H1 (cell line): ENCODE results near the gene NADK.

Experiments used
- CHD2 ChIP-seq: IDR thresholded peaks from 2 replicates; pipeline ENCODE4 v1.6.1; 2012; ENCODE audit warnings: low read length, improper control_type of control experiment
- EP300 ChIP-seq, 2 experiments: IDR thresholded peaks; 1 replicate in 1 of 2; 2 replicates in 1 of 2; pipeline ENCODE4 v1.6.1; 2011 to 2012; ENCODE audit warnings: low read depth in 2 of 2, low read length in 2 of 2, mild to moderate bottlenecking in 2 of 2, borderline replicate concordance in 1 of 2, inconsistent platforms in 1 of 2, moderate library complexity in 1 of 2
- EZH2 ChIP-seq: fragments of 200-600 bp; sonication (generic); IDR thresholded peaks from 2 replicates; pipeline ENCODE4 v1.7.1; 2012; ENCODE audit warnings: low read depth, mild to moderate bottlenecking, moderate library complexity, low read length, inconsistent platforms; ENCODE audit not compliant: severe bottlenecking
- POLR2A ChIP-seq, 2 experiments: IDR thresholded peaks; 1 replicate in 1 of 2; 2 replicates in 1 of 2; pipeline ENCODE4 v1.6.1; 2011; ENCODE audit warnings: low read depth in 2 of 2, low read length in 2 of 2, mild to moderate bottlenecking in 2 of 2; ENCODE audit errors: control extremely low read depth in 1 of 2
- POLR2AphosphoS5 ChIP-seq: IDR thresholded peaks from 2 replicates; pipeline ENCODE4 v1.6.1; 2011; ENCODE audit warnings: low read depth, low read length
- RFX5 ChIP-seq: IDR thresholded peaks from 2 replicates; pipeline ENCODE4 v1.6.1; 2011; ENCODE audit warnings: low read depth, low read length, improper control_type of control experiment, borderline replicate concordance
- RXRA ChIP-seq: IDR thresholded peaks from 2 replicates; pipeline ENCODE4 v1.6.1; 2011; ENCODE audit warnings: low read depth, mild to moderate bottlenecking, low read length, moderate library complexity; ENCODE audit not compliant: insufficient read depth
- SUZ12 ChIP-seq: fragments of 200-600 bp; sonication (generic); IDR thresholded peaks from 2 replicates; pipeline ENCODE4 v1.6.1; 2012; ENCODE audit warnings: mild to moderate bottlenecking, inconsistent platforms, low read length, moderate library complexity, mixed read lengths
- TBP ChIP-seq: IDR thresholded peaks from 2 replicates; pipeline ENCODE4 v1.6.1; 2011; ENCODE audit warnings: low read depth, low read length, improper control_type of control experiment
- USF2 ChIP-seq: IDR thresholded peaks from 2 replicates; pipeline ENCODE4 v1.6.1; 2011; ENCODE audit warnings: low read length, improper control_type of control experiment
- TF ChIP-seq, protein P1 (sequence below), 3 experiments: IDR thresholded peaks; 1 replicate in 2 of 3; 2 replicates in 1 of 3; pipeline versions ENCODE4 v1.5.1 to v1.6.1; 2011; ENCODE audit warnings: low read length in 3 of 3, mild to moderate bottlenecking in 3 of 3, inconsistent platforms in 2 of 3, low read depth in 1 of 3, moderate library complexity in 1 of 3; ENCODE audit not compliant: insufficient read depth in 1 of 3; ENCODE audit errors: control extremely low read depth in 1 of 3

DNA sequence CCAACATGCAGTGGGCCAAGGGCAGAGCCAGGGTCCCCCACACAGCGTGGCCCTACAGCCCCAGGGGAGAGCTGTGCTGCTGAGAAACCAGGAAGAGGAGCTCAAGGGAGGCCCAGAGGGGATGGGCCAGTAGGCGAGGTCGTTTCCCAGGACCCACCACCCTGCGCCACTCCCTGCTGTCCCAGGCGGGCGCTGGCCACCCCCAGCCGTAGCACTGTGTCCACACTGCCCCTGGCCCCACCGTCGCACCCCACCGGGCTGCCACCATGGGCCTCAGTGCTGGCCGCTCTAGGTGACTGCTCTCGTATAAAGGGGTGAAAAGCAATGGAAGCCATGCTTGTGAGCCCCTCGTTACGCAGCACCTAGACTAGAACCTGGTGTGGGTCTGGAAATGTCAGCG is 22.4 kb downstream of the NADK start:
- TF ChIP-seq RFX5: no peak
- TF ChIP-seq, protein P1, sequence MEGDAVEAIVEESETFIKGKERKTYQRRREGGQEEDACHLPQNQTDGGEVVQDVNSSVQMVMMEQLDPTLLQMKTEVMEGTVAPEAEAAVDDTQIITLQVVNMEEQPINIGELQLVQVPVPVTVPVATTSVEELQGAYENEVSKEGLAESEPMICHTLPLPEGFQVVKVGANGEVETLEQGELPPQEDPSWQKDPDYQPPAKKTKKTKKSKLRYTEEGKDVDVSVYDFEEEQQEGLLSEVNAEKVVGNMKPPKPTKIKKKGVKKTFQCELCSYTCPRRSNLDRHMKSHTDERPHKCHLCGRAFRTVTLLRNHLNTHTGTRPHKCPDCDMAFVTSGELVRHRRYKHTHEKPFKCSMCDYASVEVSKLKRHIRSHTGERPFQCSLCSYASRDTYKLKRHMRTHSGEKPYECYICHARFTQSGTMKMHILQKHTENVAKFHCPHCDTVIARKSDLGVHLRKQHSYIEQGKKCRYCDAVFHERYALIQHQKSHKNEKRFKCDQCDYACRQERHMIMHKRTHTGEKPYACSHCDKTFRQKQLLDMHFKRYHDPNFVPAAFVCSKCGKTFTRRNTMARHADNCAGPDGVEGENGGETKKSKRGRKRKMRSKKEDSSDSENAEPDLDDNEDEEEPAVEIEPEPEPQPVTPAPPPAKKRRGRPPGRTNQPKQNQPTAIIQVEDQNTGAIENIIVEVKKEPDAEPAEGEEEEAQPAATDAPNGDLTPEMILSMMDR (IDR thresholded peaks at IDR 0.05; ENCODE audit: control extremely low read depth in 1 of 3, insufficient read depth in 1 of 3, low read depth in 1 of 3, low read length in 3 of 3): no peak
- TF ChIP-seq USF2: no peak
- no peak for TF ChIP-seq CHD2
- no peak for TF ChIP-seq EP300 (IDR thresholded peaks at IDR 0.05; ENCODE audit: borderline replicate concordance in 1 of 2, low read depth in 2 of 2, low read length in 2 of 2)
- TF ChIP-seq POLR2AphosphoS5: no peak
- TF ChIP-seq POLR2A (IDR thresholded peaks at IDR 0.05; ENCODE audit: control extremely low read depth in 1 of 2, low read depth in 2 of 2, low read length in 2 of 2): no peak
- TF ChIP-seq TBP: no peak
- no peak for TF ChIP-seq SUZ12
- TF ChIP-seq EZH2: no peak
- no peak for TF ChIP-seq RXRA
